Liver (tissue), 9 donors: ENCODE results near the gene SPIN1. TPM values are rescaled to one million over a fixed set of nuclear protein-coding genes. Genes with fewer than 3 reads are reported as not detected.

Experiments used
- DNase-seq: peaks from one replicate; pipeline ENCODE4 v3.0.0-alpha.2; 2017; ENCODE audit warnings: low spot score
- H3K27ac ChIP-seq, 2 donors: one replicate each; pipeline ENCODE4 v1.7.0; 2013; ENCODE audit warnings: inconsistent platforms in 2 of 2, low read length in 2 of 2, control low read depth in 1 of 2, low read depth in 1 of 2, mild to moderate bottlenecking in 1 of 2
- H3K27me3 ChIP-seq, 4 donors: one replicate each; pipeline versions ENCODE4 v1.6.1 to v1.7.0; 2013; ENCODE audit warnings: low read length in 3 of 4, inconsistent platforms in 1 of 4, mild to moderate bottlenecking in 1 of 4, moderate library complexity in 1 of 4; ENCODE audit not compliant: control insufficient read depth in 4 of 4, insufficient read depth in 4 of 4
- H3K36me3 ChIP-seq, 4 donors: one replicate each; pipeline versions ENCODE4 v1.6.1 to v1.7.0; 2013; ENCODE audit warnings: low read length in 3 of 4, mild to moderate bottlenecking in 3 of 4, low read depth in 1 of 4, moderate library complexity in 1 of 4; ENCODE audit not compliant: control insufficient read depth in 4 of 4, insufficient read depth in 3 of 4
- H3K4me1 ChIP-seq, 4 donors: one replicate each; pipeline versions ENCODE4 v1.6.1 to v1.7.0; 2013; ENCODE audit warnings: low read length in 3 of 4, mild to moderate bottlenecking in 3 of 4, moderate library complexity in 1 of 4; ENCODE audit not compliant: control insufficient read depth in 4 of 4, insufficient read depth in 4 of 4
- H3K4me3 ChIP-seq, 3 donors: one replicate each; pipeline versions ENCODE4 v1.6.1 to v1.7.0; 2013; ENCODE audit warnings: low read length in 3 of 3, control low read depth in 1 of 3, low read depth in 1 of 3, mild to moderate bottlenecking in 1 of 3
- H3K9ac ChIP-seq, 2 donors: one replicate each; pipeline ENCODE4 v1.7.0; 2013; ENCODE audit warnings: low read length in 2 of 2, mild to moderate bottlenecking in 2 of 2, moderate library complexity in 2 of 2, control low read depth in 1 of 2, low read depth in 1 of 2
- H3K9me3 ChIP-seq, 4 donors: one replicate each; pipeline versions ENCODE4 v1.6.1 to v1.7.0; 2013; ENCODE audit warnings: low read length in 3 of 4; ENCODE audit not compliant: control insufficient read depth in 4 of 4
- EGR1 ChIP-seq, 2 donors: IDR thresholded peaks; 2 replicates each; pipeline ENCODE4 v1.6.1; 2016 to 2018; ENCODE audit warnings: antibody characterized with exemption in 2 of 2, low read depth in 2 of 2
- FOXA1 ChIP-seq: IDR thresholded peaks from 2 replicates; pipeline ENCODE4 v1.6.1; 2016; ENCODE audit warnings: antibody characterized with exemption
- FOXA2 ChIP-seq: IDR thresholded peaks from 2 replicates; pipeline ENCODE4 v1.6.1; 2016; ENCODE audit warnings: antibody characterized with exemption
- GABPA ChIP-seq, 2 donors: IDR thresholded peaks in 1 of 2; conservative IDR thresholded peaks in 1 of 2; 2 replicates each; pipeline ENCODE4 v1.6.1; 2016; ENCODE audit warnings: antibody characterized with exemption in 2 of 2, mild to moderate bottlenecking in 1 of 2, moderate library complexity in 1 of 2
- HNF4A ChIP-seq, 2 donors: conservative IDR thresholded peaks; 2 replicates each; pipeline ENCODE4 v1.6.1; 2016; ENCODE audit warnings: antibody characterized with exemption in 2 of 2, mild to moderate bottlenecking in 2 of 2
- HNF4G ChIP-seq: IDR thresholded peaks from 2 replicates; pipeline ENCODE4 v1.6.1; 2016; ENCODE audit warnings: antibody characterized with exemption
- JUND ChIP-seq, 2 donors: IDR thresholded peaks; 2 replicates each; pipeline ENCODE4 v1.6.1; 2016; ENCODE audit warnings: antibody characterized with exemption in 2 of 2
- NR2F2 ChIP-seq: IDR thresholded peaks from 2 replicates; pipeline ENCODE4 v1.6.1; 2016; ENCODE audit warnings: antibody characterized with exemption
- RAD21 ChIP-seq, 2 donors: IDR thresholded peaks; 2 replicates each; pipeline ENCODE4 v1.6.1; 2016; ENCODE audit warnings: antibody characterized with exemption in 2 of 2, mild to moderate bottlenecking in 2 of 2
- RXRA ChIP-seq, 2 donors: IDR thresholded peaks; 2 replicates each; pipeline ENCODE4 v1.6.1; 2017 to 2018; ENCODE audit warnings: antibody characterized with exemption in 2 of 2, mild to moderate bottlenecking in 1 of 2
- SP1 ChIP-seq: IDR thresholded peaks from 2 replicates; pipeline ENCODE4 v1.6.1; 2018; ENCODE audit warnings: antibody characterized with exemption, mild to moderate bottlenecking
- TAF1 ChIP-seq: conservative IDR thresholded peaks from 2 replicates; pipeline ENCODE4 v1.6.1; 2016; ENCODE audit warnings: antibody characterized with exemption, mild to moderate bottlenecking
- YY1 ChIP-seq: IDR thresholded peaks from 2 replicates; pipeline ENCODE4 v1.6.1; 2016; ENCODE audit warnings: antibody characterized with exemption, mild to moderate bottlenecking
- WGBS: extraction: QIAGEN DNeasy Blood & Tissue Kit; methylation state at CpG from one replicate; pipeline ENCODE4 v1.1.7; 2013; 5-methylcytosine and 5-hydroxymethylcytosine counted together
- polyA plus RNA-seq, 2 donors: library from polyadenylated mRNA; stranded (reverse) in 1 of 2; unstranded in 1 of 2; fragments of 200-250 nt in 1 of 2; fragments of >200 nt in 1 of 2; fragmentation: Nextera tagmentation in 1 of 2; extraction: Ambion mirVana in 1 of 2; gene quantifications; one replicate each; pipeline versions ENCODE4 v1.2.1 to v1.2.3, GENCODE V29; 2013 to 2015
- total RNA-seq, 2 donors: library from RNA; depleted of rRNA; stranded (reverse); fragments of >200 nt; gene quantifications; one replicate each; pipeline ENCODE4 v1.2.3, GENCODE V29; 2014
- TF ChIP-seq, protein P1 (sequence below): IDR thresholded peaks from 2 replicates; pipeline ENCODE4 v1.6.1; 2016; ENCODE audit warnings: antibody characterized with exemption
- TF ChIP-seq, protein P2 (sequence below): IDR thresholded peaks from 2 replicates; pipeline ENCODE4 v1.6.1; 2016; ENCODE audit warnings: antibody characterized with exemption, mild to moderate bottlenecking
- TF ChIP-seq, protein P3 (sequence below): IDR thresholded peaks from 2 replicates; pipeline ENCODE4 v1.6.1; 2016; ENCODE audit warnings: antibody characterized with exemption
- TF ChIP-seq, protein P4 (sequence below): IDR thresholded peaks from 2 replicates; pipeline ENCODE4 v1.6.1; 2016; ENCODE audit warnings: antibody characterized with exemption
- TF ChIP-seq, protein P5 (sequence below): fragments of 150-350 bp; IDR thresholded peaks from 2 replicates; pipeline ENCODE4 v1.5.1; 2017; ENCODE audit warnings: improper control_type of control experiment, low read depth, low read length; ENCODE audit not compliant: missing input control
- donor health status: healthy.
- donor health status: healthy.
- donor health status: healthy.
- donor health status: healthy.
- donor health status: healthy.

The SPIN1 gene
- total and polyA plus RNA-seq, 4 donors, result 9.0 to 30.3 (median 18.6) TPM

DNA sequence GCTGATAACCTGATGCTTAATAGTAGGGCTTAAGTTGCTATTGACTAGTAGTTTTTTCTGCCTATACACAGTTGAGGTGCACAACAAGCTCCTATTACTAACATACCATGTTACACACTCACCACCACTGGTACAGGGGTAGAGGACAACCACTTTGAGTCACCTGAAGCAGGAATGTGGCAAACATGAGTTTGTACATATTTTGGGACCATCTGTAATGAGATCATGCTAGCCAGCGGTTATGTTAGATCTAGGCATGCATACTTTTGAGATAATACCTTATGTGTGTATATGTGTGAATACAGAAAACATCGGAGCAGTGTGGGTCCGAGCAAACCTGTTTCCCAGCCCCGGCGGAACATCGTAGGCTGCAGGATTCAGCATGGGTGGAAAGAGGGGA, 73.9 kb downstream of the SPIN1 start:
- DNase-seq, result no peak
- no peaks in the 10 kb centered on the region for H3K9me3 ChIP-seq
- 99% methylated on average over 6 of the region's 6 CpGs for WGBS
- no peak overlapping the region for H3K27ac ChIP-seq
- no peak overlapping the region for H3K4me3 ChIP-seq
- H3K9ac ChIP-seq, result no peak overlapping the region
- H3K27me3 ChIP-seq, result no peaks in the 10 kb centered on the region
- H3K36me3 ChIP-seq, result peaks cover 0 to 1% (median 0%) of the 10 kb centered on the region in 4 donors
- TF ChIP-seq, protein P1, sequence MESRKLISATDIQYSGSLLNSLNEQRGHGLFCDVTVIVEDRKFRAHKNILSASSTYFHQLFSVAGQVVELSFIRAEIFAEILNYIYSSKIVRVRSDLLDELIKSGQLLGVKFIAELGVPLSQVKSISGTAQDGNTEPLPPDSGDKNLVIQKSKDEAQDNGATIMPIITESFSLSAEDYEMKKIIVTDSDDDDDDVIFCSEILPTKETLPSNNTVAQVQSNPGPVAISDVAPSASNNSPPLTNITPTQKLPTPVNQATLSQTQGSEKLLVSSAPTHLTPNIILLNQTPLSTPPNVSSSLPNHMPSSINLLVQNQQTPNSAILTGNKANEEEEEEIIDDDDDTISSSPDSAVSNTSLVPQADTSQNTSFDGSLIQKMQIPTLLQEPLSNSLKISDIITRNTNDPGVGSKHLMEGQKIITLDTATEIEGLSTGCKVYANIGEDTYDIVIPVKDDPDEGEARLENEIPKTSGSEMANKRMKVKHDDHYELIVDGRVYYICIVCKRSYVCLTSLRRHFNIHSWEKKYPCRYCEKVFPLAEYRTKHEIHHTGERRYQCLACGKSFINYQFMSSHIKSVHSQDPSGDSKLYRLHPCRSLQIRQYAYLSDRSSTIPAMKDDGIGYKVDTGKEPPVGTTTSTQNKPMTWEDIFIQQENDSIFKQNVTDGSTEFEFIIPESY, result no peak
- TF ChIP-seq FOXA1, result no peak
- TF ChIP-seq RAD21 (IDR thresholded peaks at IDR 0.05), result no peak
- no peak for TF ChIP-seq RXRA (IDR thresholded peaks at IDR 0.05)
- TF ChIP-seq, protein P2, sequence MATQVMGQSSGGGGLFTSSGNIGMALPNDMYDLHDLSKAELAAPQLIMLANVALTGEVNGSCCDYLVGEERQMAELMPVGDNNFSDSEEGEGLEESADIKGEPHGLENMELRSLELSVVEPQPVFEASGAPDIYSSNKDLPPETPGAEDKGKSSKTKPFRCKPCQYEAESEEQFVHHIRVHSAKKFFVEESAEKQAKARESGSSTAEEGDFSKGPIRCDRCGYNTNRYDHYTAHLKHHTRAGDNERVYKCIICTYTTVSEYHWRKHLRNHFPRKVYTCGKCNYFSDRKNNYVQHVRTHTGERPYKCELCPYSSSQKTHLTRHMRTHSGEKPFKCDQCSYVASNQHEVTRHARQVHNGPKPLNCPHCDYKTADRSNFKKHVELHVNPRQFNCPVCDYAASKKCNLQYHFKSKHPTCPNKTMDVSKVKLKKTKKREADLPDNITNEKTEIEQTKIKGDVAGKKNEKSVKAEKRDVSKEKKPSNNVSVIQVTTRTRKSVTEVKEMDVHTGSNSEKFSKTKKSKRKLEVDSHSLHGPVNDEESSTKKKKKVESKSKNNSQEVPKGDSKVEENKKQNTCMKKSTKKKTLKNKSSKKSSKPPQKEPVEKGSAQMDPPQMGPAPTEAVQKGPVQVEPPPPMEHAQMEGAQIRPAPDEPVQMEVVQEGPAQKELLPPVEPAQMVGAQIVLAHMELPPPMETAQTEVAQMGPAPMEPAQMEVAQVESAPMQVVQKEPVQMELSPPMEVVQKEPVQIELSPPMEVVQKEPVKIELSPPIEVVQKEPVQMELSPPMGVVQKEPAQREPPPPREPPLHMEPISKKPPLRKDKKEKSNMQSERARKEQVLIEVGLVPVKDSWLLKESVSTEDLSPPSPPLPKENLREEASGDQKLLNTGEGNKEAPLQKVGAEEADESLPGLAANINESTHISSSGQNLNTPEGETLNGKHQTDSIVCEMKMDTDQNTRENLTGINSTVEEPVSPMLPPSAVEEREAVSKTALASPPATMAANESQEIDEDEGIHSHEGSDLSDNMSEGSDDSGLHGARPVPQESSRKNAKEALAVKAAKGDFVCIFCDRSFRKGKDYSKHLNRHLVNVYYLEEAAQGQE, result no peak
- TF ChIP-seq SP1, result no peak
- no peak for TF ChIP-seq EGR1 (IDR thresholded peaks at IDR 0.05; ENCODE audit: low read depth in 2 of 2)
- no peak for TF ChIP-seq GABPA (IDR thresholded peaks at IDR 0.05 in 1 of 2, conservative IDR thresholded peaks at IDR 0.05 in 1 of 2)
- TF ChIP-seq, protein P3, sequence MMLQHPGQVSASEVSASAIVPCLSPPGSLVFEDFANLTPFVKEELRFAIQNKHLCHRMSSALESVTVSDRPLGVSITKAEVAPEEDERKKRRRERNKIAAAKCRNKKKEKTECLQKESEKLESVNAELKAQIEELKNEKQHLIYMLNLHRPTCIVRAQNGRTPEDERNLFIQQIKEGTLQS, result no peak
- no peak for TF ChIP-seq JUND (IDR thresholded peaks at IDR 0.05)
- TF ChIP-seq HNF4G, result no peak
- TF ChIP-seq, protein P4, sequence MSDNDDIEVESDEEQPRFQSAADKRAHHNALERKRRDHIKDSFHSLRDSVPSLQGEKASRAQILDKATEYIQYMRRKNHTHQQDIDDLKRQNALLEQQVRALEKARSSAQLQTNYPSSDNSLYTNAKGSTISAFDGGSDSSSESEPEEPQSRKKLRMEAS, result no peak
- H3K4me1 ChIP-seq, result peaks cover 0 to 5% (median 4%) of the 10 kb centered on the region in 4 donors

DNA sequence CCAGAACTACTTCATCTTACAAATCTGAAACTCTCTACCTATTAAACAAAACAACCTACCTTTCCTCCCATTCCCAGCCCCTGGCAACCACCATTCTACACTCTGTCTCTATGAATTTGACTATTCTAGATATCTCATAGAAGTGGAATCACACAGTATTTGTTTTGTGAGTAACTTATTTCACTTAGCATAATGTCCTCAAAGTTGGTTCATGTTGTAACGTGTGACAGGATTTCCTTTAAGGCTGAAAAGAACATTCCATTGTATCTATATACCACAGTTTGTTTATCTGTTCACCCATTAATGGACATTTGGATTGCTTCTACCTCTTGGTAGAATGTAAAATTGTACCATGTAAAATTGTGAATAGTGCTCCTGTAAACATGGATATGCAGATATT, 76.6 kb downstream of the SPIN1 start:
- no peak for DNase-seq
- H3K9me3 ChIP-seq, result no peaks in the 10 kb centered on the region
- 79% methylated on average over 1 of the region's 1 CpG for WGBS
- peaks cover 0 to 8% (median 3%) of the 10 kb centered on the region in 4 donors for H3K36me3 ChIP-seq
- no peak overlapping the region for H3K27ac ChIP-seq
- H3K9ac ChIP-seq, result no peak overlapping the region
- H3K4me1 ChIP-seq, result no peaks in the 10 kb centered on the region
- H3K27me3 ChIP-seq, result no peaks in the 10 kb centered on the region
- no peak overlapping the region for H3K4me3 ChIP-seq
- TF ChIP-seq EGR1 (IDR thresholded peaks at IDR 0.05; ENCODE audit: low read depth in 2 of 2), result no peak
- TF ChIP-seq, protein P3, result no peak
- TF ChIP-seq HNF4A (conservative IDR thresholded peaks at IDR 0.05), result no peak
- TF ChIP-seq RAD21 (IDR thresholded peaks at IDR 0.05), result no peak
- no peak for TF ChIP-seq GABPA (IDR thresholded peaks at IDR 0.05 in 1 of 2, conservative IDR thresholded peaks at IDR 0.05 in 1 of 2)
- TF ChIP-seq FOXA1, result no peak
- TF ChIP-seq HNF4G, result no peak
- no peak for TF ChIP-seq NR2F2
- TF ChIP-seq, protein P1, result no peak
- TF ChIP-seq RXRA (IDR thresholded peaks at IDR 0.05), result no peak
- TF ChIP-seq FOXA2, result no peak
- no peak for TF ChIP-seq SP1
- TF ChIP-seq YY1, result no peak
- TF ChIP-seq, protein P5, sequence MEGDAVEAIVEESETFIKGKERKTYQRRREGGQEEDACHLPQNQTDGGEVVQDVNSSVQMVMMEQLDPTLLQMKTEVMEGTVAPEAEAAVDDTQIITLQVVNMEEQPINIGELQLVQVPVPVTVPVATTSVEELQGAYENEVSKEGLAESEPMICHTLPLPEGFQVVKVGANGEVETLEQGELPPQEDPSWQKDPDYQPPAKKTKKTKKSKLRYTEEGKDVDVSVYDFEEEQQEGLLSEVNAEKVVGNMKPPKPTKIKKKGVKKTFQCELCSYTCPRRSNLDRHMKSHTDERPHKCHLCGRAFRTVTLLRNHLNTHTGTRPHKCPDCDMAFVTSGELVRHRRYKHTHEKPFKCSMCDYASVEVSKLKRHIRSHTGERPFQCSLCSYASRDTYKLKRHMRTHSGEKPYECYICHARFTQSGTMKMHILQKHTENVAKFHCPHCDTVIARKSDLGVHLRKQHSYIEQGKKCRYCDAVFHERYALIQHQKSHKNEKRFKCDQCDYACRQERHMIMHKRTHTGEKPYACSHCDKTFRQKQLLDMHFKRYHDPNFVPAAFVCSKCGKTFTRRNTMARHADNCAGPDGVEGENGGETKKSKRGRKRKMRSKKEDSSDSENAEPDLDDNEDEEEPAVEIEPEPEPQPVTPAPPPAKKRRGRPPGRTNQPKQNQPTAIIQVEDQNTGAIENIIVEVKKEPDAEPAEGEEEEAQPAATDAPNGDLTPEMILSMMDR, result no peak
- TF ChIP-seq TAF1, result no peak
- TF ChIP-seq JUND (IDR thresholded peaks at IDR 0.05), result no peak
